ENCODE data around the gene UBE2D4.
"Not testable (repeated sequence)": the region's sequence is repeated elsewhere in the genome, so short reads cannot be mapped to it uniquely, and the experiment has no call there.

The UBE2D4 gene

DNA sequence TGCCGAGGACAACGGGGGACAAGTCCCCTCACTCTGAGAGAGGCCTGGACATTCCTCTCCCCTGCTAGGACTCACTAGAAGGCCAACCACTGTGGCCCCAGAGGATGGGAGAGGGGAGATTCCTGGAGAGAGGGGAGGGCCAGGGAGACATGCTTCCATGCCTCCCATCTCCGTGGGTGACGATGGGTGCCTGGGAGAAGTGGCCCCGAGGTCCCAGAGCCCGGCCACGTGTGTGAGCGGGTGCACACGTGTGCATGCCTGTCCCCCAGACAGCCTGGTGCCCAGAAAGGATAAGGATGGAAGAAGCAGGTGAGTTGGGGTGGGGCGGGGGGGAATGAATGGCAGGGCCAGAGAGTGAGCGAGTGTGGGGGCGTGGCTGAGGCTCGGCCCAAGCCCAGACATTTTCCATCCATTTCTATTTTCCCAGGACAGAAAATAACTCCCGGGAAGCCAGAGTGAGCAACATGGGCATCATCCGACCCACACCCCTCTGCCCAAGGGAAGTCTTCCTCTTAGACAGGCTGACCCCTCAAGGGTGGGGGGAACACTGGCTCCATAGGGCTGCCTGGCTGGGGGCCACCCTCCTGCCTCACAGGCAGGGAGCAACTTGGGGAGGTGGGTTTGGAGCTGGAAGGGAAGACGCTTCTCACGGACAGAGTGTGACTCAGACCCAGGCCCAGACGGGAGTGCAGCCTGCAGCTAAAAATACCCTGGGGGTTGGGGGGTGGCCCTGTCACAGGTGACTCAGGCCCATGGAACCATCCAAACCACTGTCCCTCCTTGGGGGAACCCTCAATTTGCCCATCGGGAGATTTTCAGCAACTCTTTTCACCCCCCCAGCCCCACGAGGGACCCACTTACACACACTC lies 42.2 kb downstream of the UBE2D4 start:
- H3K23ac ChIP-seq (ENCODE audit: low read depth, low read length, poor library complexity); H2AFZ ChIP-seq (ENCODE audit: low read length); H3K18ac ChIP-seq (ENCODE audit: low read length); H2BK5ac ChIP-seq (ENCODE audit: low read length); H3K27me3 ChIP-seq (ENCODE audit: control insufficient read depth in 3 of 3, insufficient read depth in 3 of 3, low read depth in 1 of 3, low read length in 3 of 3); H3K79me1 ChIP-seq (ENCODE audit: low read depth, low read length); H3K4ac ChIP-seq (ENCODE audit: low read length); H3K4me3 ChIP-seq (ENCODE audit: low read length in 2 of 2); H2BK120ac ChIP-seq (ENCODE audit: low read depth, low read length); H2AK5ac ChIP-seq (ENCODE audit: low read depth, low read length); H3K4me2 ChIP-seq (ENCODE audit: insufficient read depth, low read length, poor library complexity, severe bottlenecking); H4K8ac ChIP-seq (ENCODE audit: low read depth, low read length); H3K9me3 ChIP-seq (replicated peaks in 1 of 2; ENCODE audit: control insufficient read depth in 2 of 2, insufficient read depth in 1 of 2, low read depth in 1 of 2, low read length in 2 of 2); H3K27ac ChIP-seq (replicated peaks; ENCODE audit: low read length); H3K9ac ChIP-seq (ENCODE audit: low read depth, low read length, poor library complexity); H2BK12ac ChIP-seq (ENCODE audit: low read length); H3K14ac ChIP-seq (ENCODE audit: low read length); H3K4me1 ChIP-seq (ENCODE audit: control insufficient read depth in 2 of 2, insufficient read depth in 1 of 2, low read depth in 1 of 2, low read length in 2 of 2); H3K36me3 ChIP-seq (replicated peaks in 1 of 2; ENCODE audit: control insufficient read depth in 2 of 2, insufficient read depth in 2 of 2, low read length in 2 of 2); H4K91ac ChIP-seq (ENCODE audit: low read depth, low read length, poor library complexity); H2BK15ac ChIP-seq (ENCODE audit: low read length); DNase-seq (ENCODE audit: low spot score): not testable (repeated sequence)
- no CpG with 5 or more reads among the region's 20 CpGs for WGBS, 2 donors (ENCODE audit: extremely low coverage in 2 of 2, insufficient read length in 2 of 2, insufficient replicate concordance in 1 of 2)

DNA sequence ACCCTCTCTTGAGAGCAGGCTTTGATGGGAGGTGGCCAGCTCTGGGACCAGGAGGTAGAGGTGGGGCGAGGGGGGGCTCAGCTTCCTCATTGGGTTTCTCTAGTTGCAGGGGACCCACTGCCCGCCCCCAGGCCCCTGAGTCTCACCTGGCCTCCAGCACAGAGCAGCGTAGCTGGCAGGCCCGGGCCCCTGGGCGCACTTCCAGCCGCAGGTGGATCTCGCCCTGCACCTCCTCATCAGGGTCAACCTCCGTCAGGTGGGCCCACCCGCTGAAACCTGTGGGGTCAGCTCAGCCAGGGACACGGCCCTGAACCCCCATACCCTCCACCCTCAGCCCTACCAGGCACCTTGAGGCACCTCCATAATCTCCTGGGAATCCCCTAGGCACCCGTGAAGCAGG lies 43.4 kb downstream of the UBE2D4 start:
- H2BK120ac ChIP-seq (ENCODE audit: low read depth, low read length); DNase-seq (ENCODE audit: low spot score); H3K23ac ChIP-seq (ENCODE audit: low read depth, low read length, poor library complexity); H3K14ac ChIP-seq (ENCODE audit: low read length); H3K9me3 ChIP-seq (replicated peaks in 1 of 2; ENCODE audit: control insufficient read depth in 2 of 2, insufficient read depth in 1 of 2, low read depth in 1 of 2, low read length in 2 of 2); H3K4me1 ChIP-seq (ENCODE audit: control insufficient read depth in 2 of 2, insufficient read depth in 1 of 2, low read depth in 1 of 2, low read length in 2 of 2); H3K18ac ChIP-seq (ENCODE audit: low read length); H3K79me1 ChIP-seq (ENCODE audit: low read depth, low read length); H3K36me3 ChIP-seq (replicated peaks in 1 of 2; ENCODE audit: control insufficient read depth in 2 of 2, insufficient read depth in 2 of 2, low read length in 2 of 2); H2AK5ac ChIP-seq (ENCODE audit: low read depth, low read length); H3K9ac ChIP-seq (ENCODE audit: low read depth, low read length, poor library complexity); H3K4me3 ChIP-seq (ENCODE audit: low read length in 2 of 2); H3K27me3 ChIP-seq (ENCODE audit: control insufficient read depth in 3 of 3, insufficient read depth in 3 of 3, low read depth in 1 of 3, low read length in 3 of 3); H2AFZ ChIP-seq (ENCODE audit: low read length); H3K27ac ChIP-seq (replicated peaks; ENCODE audit: low read length); H3K4ac ChIP-seq (ENCODE audit: low read length); H2BK15ac ChIP-seq (ENCODE audit: low read length); H2BK5ac ChIP-seq (ENCODE audit: low read length); H4K91ac ChIP-seq (ENCODE audit: low read depth, low read length, poor library complexity); H3K4me2 ChIP-seq (ENCODE audit: insufficient read depth, low read length, poor library complexity, severe bottlenecking); H4K8ac ChIP-seq (ENCODE audit: low read depth, low read length); H2BK12ac ChIP-seq (ENCODE audit: low read length): not testable (repeated sequence)
- no CpG with 5 or more reads among the region's 11 CpGs for WGBS, 2 donors (ENCODE audit: extremely low coverage in 2 of 2, insufficient read length in 2 of 2, insufficient replicate concordance in 1 of 2)

DNA sequence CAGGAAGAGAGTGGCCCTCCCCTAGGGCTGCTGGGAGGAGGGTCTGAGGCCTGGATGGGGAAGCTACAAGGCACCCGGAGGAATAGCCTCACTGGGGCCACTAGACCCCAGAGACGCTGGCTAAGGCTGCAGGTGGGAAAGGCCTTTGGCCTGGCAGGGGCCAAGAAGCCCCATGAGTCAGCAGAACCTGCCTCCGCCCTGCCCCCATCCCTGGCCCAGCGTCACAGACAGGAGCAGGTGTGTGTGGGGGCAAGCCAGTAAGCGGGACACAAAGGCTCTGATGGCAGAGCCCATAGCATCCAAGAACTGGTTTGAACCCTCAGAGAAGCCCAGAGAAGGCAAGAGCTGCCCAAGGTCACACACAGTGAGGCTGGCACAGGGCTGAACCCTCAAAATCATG lies 44.5 kb downstream of the UBE2D4 start:
- H3K27me3 ChIP-seq (ENCODE audit: control insufficient read depth in 3 of 3, insufficient read depth in 3 of 3, low read depth in 1 of 3, low read length in 3 of 3); H2BK120ac ChIP-seq (ENCODE audit: low read depth, low read length); DNase-seq (ENCODE audit: low spot score); H4K8ac ChIP-seq (ENCODE audit: low read depth, low read length); H3K36me3 ChIP-seq (replicated peaks in 1 of 2; ENCODE audit: control insufficient read depth in 2 of 2, insufficient read depth in 2 of 2, low read length in 2 of 2); H3K23ac ChIP-seq (ENCODE audit: low read depth, low read length, poor library complexity); H2BK15ac ChIP-seq (ENCODE audit: low read length); H3K18ac ChIP-seq (ENCODE audit: low read length); H3K4me3 ChIP-seq (ENCODE audit: low read length in 2 of 2); H3K9ac ChIP-seq (ENCODE audit: low read depth, low read length, poor library complexity); H2BK12ac ChIP-seq (ENCODE audit: low read length); H3K4me2 ChIP-seq (ENCODE audit: insufficient read depth, low read length, poor library complexity, severe bottlenecking); H3K9me3 ChIP-seq (replicated peaks in 1 of 2; ENCODE audit: control insufficient read depth in 2 of 2, insufficient read depth in 1 of 2, low read depth in 1 of 2, low read length in 2 of 2); H4K91ac ChIP-seq (ENCODE audit: low read depth, low read length, poor library complexity); H3K14ac ChIP-seq (ENCODE audit: low read length); H3K27ac ChIP-seq (replicated peaks; ENCODE audit: low read length); H2BK5ac ChIP-seq (ENCODE audit: low read length); H3K79me1 ChIP-seq (ENCODE audit: low read depth, low read length); H2AK5ac ChIP-seq (ENCODE audit: low read depth, low read length); H3K4ac ChIP-seq (ENCODE audit: low read length); H2AFZ ChIP-seq (ENCODE audit: low read length); H3K4me1 ChIP-seq (ENCODE audit: control insufficient read depth in 2 of 2, insufficient read depth in 1 of 2, low read depth in 1 of 2, low read length in 2 of 2): not testable (repeated sequence)
- WGBS, 2 donors (ENCODE audit: extremely low coverage in 2 of 2, insufficient read length in 2 of 2, insufficient replicate concordance in 1 of 2): no CpG with 5 or more reads among the region's 5 CpGs

DNA sequence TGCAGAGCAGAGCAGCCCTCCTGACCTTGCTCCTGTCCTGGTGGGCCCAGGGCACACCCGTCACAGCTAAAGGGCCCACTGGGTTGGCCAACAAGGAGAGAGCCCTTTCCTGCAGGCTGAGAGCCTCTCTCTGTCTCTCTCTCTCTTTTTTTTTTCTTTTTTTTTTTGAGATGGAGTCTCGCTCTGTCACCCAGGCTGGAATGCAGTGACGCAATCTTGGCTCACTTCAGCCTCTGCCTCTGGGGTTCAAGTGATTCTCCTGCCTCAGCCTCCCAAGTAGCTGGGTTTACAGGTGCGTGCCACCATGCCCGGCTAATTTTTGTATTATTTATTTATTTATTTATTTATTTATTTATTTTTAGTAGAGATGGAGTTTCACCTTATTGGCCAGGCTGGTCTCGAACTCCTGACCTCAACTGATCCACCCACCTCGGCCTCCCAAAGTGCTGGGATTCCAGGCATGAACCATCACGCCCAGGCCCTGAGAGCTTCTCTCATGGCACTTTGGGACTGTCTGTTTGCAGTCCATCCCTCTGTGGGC lies 47.9 kb downstream of the UBE2D4 start:
- H2BK12ac ChIP-seq (ENCODE audit: low read length); H2AK5ac ChIP-seq (ENCODE audit: low read depth, low read length); H2BK5ac ChIP-seq (ENCODE audit: low read length); H3K23ac ChIP-seq (ENCODE audit: low read depth, low read length, poor library complexity); H3K4me1 ChIP-seq (ENCODE audit: control insufficient read depth in 2 of 2, insufficient read depth in 1 of 2, low read depth in 1 of 2, low read length in 2 of 2); H3K4ac ChIP-seq (ENCODE audit: low read length); H3K18ac ChIP-seq (ENCODE audit: low read length); H2AFZ ChIP-seq (ENCODE audit: low read length); H3K9me3 ChIP-seq (replicated peaks in 1 of 2; ENCODE audit: control insufficient read depth in 2 of 2, insufficient read depth in 1 of 2, low read depth in 1 of 2, low read length in 2 of 2); H2BK120ac ChIP-seq (ENCODE audit: low read depth, low read length); H3K79me1 ChIP-seq (ENCODE audit: low read depth, low read length); H4K8ac ChIP-seq (ENCODE audit: low read depth, low read length); H4K91ac ChIP-seq (ENCODE audit: low read depth, low read length, poor library complexity); H3K14ac ChIP-seq (ENCODE audit: low read length); H3K9ac ChIP-seq (ENCODE audit: low read depth, low read length, poor library complexity); H2BK15ac ChIP-seq (ENCODE audit: low read length); H3K4me3 ChIP-seq (ENCODE audit: low read length in 2 of 2); H3K27ac ChIP-seq (replicated peaks; ENCODE audit: low read length); DNase-seq (ENCODE audit: low spot score); H3K36me3 ChIP-seq (replicated peaks in 1 of 2; ENCODE audit: control insufficient read depth in 2 of 2, insufficient read depth in 2 of 2, low read length in 2 of 2); H3K4me2 ChIP-seq (ENCODE audit: insufficient read depth, low read length, poor library complexity, severe bottlenecking); H3K27me3 ChIP-seq (ENCODE audit: control insufficient read depth in 3 of 3, insufficient read depth in 3 of 3, low read depth in 1 of 3, low read length in 3 of 3): not testable (repeated sequence)
- no CpG with 5 or more reads among the region's 8 CpGs for WGBS, 2 donors (ENCODE audit: extremely low coverage in 2 of 2, insufficient read length in 2 of 2, insufficient replicate concordance in 1 of 2)

Measured in neuronal stem cell (in vitro differentiated cells).